ENCODE measurements around the gene DHRS3. TPM values are rescaled to one million over a fixed set of nuclear protein-coding genes. Genes with fewer than 3 reads are reported as not detected.

The DHRS3 gene, protein sequence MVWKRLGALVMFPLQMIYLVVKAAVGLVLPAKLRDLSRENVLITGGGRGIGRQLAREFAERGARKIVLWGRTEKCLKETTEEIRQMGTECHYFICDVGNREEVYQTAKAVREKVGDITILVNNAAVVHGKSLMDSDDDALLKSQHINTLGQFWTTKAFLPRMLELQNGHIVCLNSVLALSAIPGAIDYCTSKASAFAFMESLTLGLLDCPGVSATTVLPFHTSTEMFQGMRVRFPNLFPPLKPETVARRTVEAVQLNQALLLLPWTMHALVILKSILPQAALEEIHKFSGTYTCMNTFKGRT
- 10 to 100 TPM; 50.8 to 88.3 (median 63.7) TPM for total RNA-seq
- 10 to 100 TPM; 39.9 to 93.5 TPM for polyA plus RNA-seq
- long read RNA-seq, donor 1, transcript DHRS3-204 (6 exons, 1,722 nt), result major isoform, 15 of 29 reads
- long read RNA-seq, donor 1, partial matches to known transcripts, result 3 of 29 reads
- long read RNA-seq, donor 1, other reads (novel, unspliced or antisense), result 11 of 29 reads
- long read RNA-seq, donor 2, transcript DHRS3-204 (6 exons, 1,722 nt), result major isoform, 20 of 45 reads
- long read RNA-seq, donor 2, partial matches to known transcripts, result 4 of 45 reads
- long read RNA-seq, donor 2, other reads (novel, unspliced or antisense), result 21 of 45 reads
- long read RNA-seq, donor 3, transcript DHRS3-204 (6 exons, 1,722 nt), result major isoform, 101 of 129 reads
- long read RNA-seq, donor 3, partial matches to known transcripts, result 5 of 129 reads
- long read RNA-seq, donor 3, other reads (novel, unspliced or antisense), result 23 of 129 reads

DNA sequence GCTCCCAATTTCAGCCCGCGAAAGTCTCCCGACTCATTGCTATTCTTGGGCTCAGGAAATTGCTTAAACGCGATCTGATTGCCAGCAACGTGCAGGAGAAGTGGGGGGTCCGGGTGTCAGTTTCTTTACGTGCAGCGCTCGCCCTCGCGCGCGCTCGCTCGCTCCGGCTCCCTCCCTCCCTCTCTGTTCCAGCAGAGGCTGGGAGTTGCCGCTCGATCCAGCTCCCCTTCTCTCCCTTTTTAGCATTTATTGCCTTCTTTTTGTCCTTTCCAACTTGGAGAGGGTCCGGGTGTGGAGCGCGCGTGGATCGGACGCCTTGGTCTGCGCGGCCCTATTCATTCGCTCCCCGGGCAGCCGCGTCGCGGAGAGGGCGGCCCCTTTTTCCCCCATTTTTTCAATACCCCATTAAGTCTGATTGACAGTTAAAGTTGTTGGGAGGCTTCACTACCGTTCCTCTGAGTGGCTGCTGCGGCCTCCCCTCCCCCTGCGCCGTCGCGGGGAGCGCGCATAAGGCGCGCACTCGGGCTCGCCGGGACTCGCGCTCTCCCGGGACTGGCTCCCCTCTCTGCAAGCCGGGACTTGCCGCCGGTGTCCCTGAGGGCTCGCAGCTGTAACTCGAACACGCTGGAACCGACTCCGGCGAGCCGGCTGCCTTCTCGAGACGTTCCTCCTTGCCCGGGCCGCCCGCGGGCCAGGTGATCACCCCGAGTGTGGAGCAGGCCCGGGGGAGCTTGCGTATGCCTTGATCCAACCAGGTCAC is at the start of gene DHRS3:
Gene DHRS3 (minus strand): TSS at position 310 of the 760 bp plus-strand sequence. CDS start 862 bp downstream, outside the sequence.
- TF ChIP-seq, protein P1, sequence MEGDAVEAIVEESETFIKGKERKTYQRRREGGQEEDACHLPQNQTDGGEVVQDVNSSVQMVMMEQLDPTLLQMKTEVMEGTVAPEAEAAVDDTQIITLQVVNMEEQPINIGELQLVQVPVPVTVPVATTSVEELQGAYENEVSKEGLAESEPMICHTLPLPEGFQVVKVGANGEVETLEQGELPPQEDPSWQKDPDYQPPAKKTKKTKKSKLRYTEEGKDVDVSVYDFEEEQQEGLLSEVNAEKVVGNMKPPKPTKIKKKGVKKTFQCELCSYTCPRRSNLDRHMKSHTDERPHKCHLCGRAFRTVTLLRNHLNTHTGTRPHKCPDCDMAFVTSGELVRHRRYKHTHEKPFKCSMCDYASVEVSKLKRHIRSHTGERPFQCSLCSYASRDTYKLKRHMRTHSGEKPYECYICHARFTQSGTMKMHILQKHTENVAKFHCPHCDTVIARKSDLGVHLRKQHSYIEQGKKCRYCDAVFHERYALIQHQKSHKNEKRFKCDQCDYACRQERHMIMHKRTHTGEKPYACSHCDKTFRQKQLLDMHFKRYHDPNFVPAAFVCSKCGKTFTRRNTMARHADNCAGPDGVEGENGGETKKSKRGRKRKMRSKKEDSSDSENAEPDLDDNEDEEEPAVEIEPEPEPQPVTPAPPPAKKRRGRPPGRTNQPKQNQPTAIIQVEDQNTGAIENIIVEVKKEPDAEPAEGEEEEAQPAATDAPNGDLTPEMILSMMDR (IDR thresholded peaks at IDR 0.05), result no peak
- Histone ChIP-seq H3K4me1 (peaks cover 13 to 83% (median 73%) of the 10 kb centered on the region in 9 donors), H3K27ac (peak within 1 kb of the TSS; percentile 92 to 98 (median 96)), H3K4me3 (peak within 1 kb of the TSS; percentile 55 to 91 (median 78)), H3K36me3 (peaks cover 0 to 5% (median under 1%) of the 10 kb centered on the region in 9 donors), H3K27me3 (peaks cover 0 to 9% (median 0%) of the 10 kb centered on the region in 7 donors), H3K9me3 (no peaks in the 10 kb centered on the region)
- 1% methylated on average over 69 of the region's 69 CpGs for WGBS, 2 donors
- ATAC-seq, result peak; percentile 53 to 82 (median 72)
- peak; percentile 80 to 84 for DNase-seq
- intact Hi-C loops (cut with DNase I), result loop anchor here in 8 of 10 donors (2.0 to 10.0 kb wide), 18 partner anchors 13 to 303 kb away; no protein-coding TSS in a partner anchor

DNA sequence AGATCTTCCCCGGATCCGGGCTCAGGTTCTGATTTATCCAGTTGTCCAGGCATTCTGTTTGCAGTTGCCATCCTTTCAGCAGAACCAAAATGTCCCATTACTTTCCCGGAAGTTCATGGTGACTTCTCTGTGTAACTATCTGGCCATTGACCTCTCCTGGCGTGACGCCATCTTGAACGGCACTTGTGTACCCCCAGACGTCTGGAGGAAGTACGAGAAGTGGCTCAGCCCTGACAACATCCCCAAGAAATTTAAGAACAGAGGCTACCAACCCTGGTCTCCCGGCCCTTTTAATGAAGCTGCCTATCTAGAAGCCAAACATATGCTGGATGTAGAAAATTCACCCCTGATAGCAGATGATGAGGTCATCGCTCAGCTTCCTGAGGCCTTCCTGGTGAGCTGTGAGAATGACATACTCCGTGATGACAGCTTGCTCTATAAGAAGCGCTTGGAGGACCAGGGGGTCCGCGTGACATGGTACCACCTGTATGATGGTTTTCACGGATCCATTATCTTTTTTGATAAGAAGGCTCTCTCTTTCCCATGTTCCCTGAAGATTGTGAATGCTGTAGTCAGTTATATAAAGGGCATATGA is 48.2 kb upstream of the DHRS3 start:
- no peak for ATAC-seq
- no peaks in the 10 kb centered on the region for H3K27me3 ChIP-seq
- H3K9me3 ChIP-seq, result peaks cover 0 to 22% (median 4%) of the 10 kb centered on the region in 11 donors
- intact Hi-C loops (cut with DNase I), result loop anchor here in 1 of 10 donors (10.0 kb wide), 1 partner anchor 351 kb away; no protein-coding TSS in a partner anchor
- no peak overlapping the region for H3K4me3 ChIP-seq
- DNase-seq, result no peak
- no peak overlapping the region for H3K27ac ChIP-seq
- no peaks in the 10 kb centered on the region for H3K4me1 ChIP-seq
- TF ChIP-seq, protein P1 (IDR thresholded peaks at IDR 0.05), result no peak
- no peaks in the 10 kb centered on the region for H3K36me3 ChIP-seq
- WGBS, 2 donors, result 55 to 57% methylated on average over 15 of the region's 15 CpGs

DNA sequence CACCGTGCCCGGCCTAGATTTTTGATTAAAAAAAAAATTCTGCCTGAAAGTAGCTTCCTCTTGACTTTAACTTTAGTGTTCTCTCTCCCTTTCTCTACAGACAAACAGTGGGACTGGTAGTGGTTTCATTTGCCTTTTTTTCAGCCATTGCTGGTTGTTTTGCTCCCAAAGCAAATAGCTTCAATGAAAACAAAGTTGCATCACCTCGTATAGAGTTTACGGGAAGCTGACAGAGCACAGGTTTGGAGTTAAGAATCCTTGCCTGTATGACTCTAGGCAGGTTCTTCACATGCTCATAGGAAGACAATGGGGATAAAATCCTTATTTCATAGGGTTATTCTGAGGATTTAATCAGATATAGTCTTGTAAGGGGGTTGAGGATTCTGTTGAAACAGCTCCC is 47.5 kb upstream of the DHRS3 start:
- no peak for DNase-seq
- WGBS, 2 donors, result 88 to 92% methylated on average over 4 of the region's 4 CpGs
- ATAC-seq, result no peak
- TF ChIP-seq, protein P1 (IDR thresholded peaks at IDR 0.05), result no peak
- no peaks in the 10 kb centered on the region for H3K27me3 ChIP-seq
- H3K36me3 ChIP-seq, result no peaks in the 10 kb centered on the region
- H3K4me1 ChIP-seq, result no peaks in the 10 kb centered on the region
- H3K4me3 ChIP-seq, result no peak overlapping the region
- H3K9me3 ChIP-seq, result peaks cover 0 to 22% (median 4%) of the 10 kb centered on the region in 11 donors
- no peak overlapping the region for H3K27ac ChIP-seq
- intact Hi-C loops (cut with DNase I), result loop anchor here in 1 of 10 donors (10.0 kb wide), 1 partner anchor 351 kb away; no protein-coding TSS in a partner anchor
